Measurements from ENCODE around the gene UBAC2.

GRCh38 chr13:99261059-99261458 is 60.4 kb downstream of the UBAC2 start:
- TF ChIP-seq CTCF (IDR thresholded peaks at IDR 0.05) (no peak), EP300 (IDR thresholded peaks at IDR 0.05) (no peak), POLR2A (IDR thresholded peaks at IDR 0.05) (no peak), POLR2AphosphoS5 (IDR thresholded peaks at IDR 0.05) (no peak)

Measured in sigmoid colon (tissue), 4 donors.